GM18517 (cell line): ENCODE results near the gene FHL2.
A peak's percentile ranks its signal among the peaks of the same experiment; 100 is the strongest.
"Not testable (repeated sequence)": the region's sequence is repeated elsewhere in the genome, so short reads cannot be mapped to it uniquely, and the experiment has no call there.

Source experiments
- ATAC-seq: cut with Tn5 transposase; IDR thresholded peaks from one replicate; pipeline ENCODE4 v1.9.1; 2021; ENCODE audit warnings: mild to moderate bottlenecking, moderate library complexity; ENCODE audit not compliant: unreplicated experiment

FHL2 gene

GRCh38 chr2:105358593-105358992 lies 40.3 kb downstream of the FHL2 start:
- ATAC-seq: no peak

DNA sequence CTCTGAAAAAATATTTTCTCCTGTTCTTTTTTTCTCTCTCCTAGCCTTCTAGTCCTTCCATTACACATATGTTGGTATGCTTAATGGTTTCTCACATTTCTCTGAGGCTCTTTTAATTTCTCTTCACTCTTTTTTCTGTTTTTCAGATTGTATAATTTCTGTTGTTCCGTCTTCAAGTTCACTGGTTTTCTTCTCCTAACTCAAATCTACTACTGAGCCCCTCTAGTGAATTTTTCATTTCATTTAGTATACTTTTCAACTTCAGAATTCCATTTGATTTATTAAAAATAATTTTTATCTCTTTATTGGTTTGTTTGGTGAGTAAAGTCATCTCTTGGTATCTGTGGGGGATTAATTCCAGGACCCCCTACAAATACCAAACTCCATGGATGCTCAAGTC lies 41.7 kb downstream of the FHL2 start:
- ATAC-seq: no peak

GRCh38 chr2:105344704-105345345 lies 54.0 kb downstream of the FHL2 start:
- ATAC-seq: no peak

GRCh38 chr2:105339414-105339813 lies 59.4 kb downstream of the FHL2 start:
- no peak for ATAC-seq

- ATAC-seq: peak; percentile 21
Measured at GRCh38 chr2:105338020-105338385, 60.8 kb downstream of the FHL2 start.

DNA sequence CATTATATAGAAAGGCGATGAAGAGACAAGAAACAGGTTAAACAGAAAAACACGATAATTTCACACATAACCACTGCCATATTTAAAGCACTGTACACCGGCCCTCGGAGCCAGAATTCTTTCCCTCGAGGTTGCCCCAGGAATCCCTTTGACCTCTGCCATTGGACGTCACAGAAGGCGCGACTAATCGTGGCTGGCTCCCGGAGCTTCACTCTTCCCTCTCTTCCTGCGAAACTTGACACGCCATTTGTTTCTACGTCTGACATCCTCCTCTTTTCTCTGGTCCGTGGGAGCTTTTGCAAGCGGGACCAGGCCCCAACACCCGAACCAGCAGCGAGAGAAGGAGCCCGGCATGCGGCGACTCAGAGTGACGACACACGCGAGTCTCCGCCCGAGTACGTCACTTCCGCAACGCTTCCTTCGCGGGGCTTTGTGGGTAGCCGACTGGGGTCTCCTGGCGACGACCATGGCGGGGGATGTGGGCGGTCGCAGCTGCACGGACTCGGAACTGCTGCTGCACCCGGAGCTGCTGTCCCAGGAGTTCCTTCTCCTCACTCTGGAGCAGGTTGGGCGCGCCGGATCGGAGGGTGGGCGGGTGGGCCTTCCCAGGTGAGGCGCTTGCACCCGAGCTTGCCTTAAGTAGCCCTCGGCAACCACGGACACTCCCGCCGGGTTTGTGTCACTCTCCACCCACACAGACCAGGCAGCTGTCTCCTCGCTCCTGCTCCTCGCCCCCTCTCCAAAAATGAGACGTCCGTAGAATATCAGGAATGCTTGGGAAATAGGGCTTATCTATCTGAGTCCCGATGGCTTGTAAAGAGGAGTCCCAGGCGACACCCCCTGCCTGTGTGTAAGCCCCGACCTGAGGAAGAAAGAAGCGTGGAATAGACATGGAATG lies 61.5 kb downstream of the FHL2 start, which contains the start of gene C2orf49:
Gene C2orf49, plus strand, starts transcription at position 419 of the 898 bp plus-strand sequence. Its CDS starts 48 bp downstream, at position 467.
- peak; percentile 86 for ATAC-seq

- ATAC-seq: no peak
Measured at GRCh38 chr2:105336786-105337121, 62.1 kb downstream of the FHL2 start.

DNA sequence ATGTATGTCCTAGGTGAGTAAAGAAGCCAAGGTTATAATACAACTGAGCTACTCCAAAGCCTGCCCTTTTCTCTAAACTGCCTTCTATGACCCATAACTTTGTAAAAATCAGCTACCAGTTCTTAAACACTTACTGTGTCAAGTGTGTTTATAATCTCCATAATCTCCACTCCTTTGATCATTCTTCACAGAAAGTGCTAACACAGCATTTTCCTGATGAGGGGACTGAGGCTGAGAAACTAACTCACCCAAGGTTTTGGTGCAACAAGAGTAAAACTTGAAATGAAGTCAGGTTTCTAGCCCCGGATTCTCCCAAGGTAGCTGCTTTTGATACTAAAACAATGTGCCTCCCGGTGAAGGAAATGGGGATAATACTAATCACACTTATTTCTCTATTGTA lies 63.4 kb downstream of the FHL2 start:
- ATAC-seq: no peak

- no peak for ATAC-seq
Measured at GRCh38 chr2:105334211-105334610, 64.6 kb downstream of the FHL2 start.

- ATAC-seq: no peak
Measured at GRCh38 chr2:105330681-105331375, 68.0 kb downstream of the FHL2 start.

DNA sequence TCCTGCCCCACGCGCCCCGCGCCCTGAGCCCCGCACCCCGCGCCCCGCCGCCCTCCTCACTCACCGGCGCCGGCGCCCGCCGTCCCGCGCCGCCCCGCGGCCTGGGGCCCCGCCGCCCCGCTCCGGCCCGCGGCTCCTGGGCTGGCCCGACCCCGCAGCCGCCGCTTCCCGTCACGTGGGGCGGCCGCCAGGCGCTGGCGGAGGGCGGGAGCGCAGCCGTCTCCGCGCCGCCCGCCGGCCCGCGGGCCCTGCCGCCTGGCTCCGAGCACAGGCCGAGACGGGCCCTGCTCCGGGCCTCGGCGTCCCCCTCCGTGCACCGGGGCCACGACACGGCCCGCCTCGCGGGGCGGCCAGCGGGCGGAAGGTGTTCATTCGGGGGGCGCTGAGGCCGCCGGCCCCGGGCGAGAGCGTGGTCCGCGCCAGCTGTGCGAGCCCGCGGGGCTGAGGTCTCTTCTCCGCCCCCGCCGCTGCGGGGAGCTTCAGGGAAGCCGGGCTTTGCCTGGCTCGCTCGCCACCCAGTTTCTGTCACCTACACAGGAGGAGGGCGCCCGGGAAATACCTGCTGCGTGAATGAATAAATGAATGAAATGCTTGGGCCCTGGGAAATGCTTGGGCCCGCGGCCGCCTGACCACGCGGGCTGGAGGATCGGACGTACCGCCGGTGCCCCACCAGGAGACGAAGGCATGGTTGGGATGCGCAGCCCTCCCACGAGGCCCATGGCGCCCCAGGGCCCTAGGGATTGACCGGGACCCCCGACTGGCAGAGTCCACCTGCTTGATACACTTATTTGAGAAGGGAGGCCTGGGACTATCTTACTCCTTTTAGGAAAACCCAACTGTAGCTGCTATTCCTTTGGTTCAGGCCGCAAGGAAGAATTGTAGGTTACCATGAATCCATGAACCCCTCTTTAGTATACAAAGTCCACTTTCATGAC lies 69.0 kb downstream of the FHL2 start, which contains the start of gene TGFBRAP1:
Gene TGFBRAP1, minus strand, starts transcription at position 175 of the 935 bp plus-strand sequence. CDS start 21,434 bp downstream, outside the sequence.
- peak; percentile 48 for ATAC-seq

- ATAC-seq: no peak
Measured at GRCh38 chr2:105329197-105329554, 69.7 kb downstream of the FHL2 start.

DNA sequence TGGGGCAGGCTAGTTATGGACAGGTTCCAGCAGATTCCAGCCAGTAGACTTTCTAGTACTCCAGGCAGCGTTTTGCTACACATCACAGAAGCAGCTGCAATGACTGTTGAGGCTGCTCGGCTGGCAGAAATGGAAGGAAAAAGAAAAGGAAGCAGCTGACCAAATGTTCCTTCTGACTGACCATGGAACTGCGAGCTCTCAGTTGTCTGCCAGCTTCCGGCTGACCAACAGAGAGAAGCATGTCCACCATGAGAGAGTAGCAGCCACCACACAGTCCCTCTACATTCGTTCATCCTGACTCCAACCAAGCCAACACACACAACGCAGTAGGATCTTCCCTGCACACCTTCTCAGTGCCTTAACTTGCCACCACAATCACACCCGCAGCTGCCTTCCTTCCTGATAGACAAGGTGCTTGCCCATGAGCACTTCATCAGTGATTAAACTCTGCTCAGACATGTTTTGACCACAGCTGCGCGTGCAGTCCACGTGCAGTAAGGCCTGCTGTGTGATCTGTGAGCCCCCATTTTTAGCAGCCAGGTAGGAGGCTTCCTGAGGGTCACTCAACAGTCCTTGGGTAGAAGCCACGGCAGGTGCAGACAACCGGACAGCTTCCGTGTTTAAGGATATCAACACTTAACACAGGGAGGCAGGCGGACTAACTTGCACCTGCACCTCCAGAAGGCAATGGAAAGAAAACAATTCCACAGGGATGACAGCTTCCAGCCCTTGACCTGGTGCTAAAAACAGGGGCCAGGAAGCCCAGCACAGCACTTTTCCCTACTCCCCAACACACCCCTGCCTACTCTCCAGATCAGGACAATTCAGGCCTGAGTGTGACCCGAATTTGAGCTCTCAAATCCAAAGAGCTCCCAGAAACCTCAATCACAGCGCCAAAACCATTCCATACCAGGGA lies 70.3 kb downstream of the FHL2 start:
- no peak for ATAC-seq

- no peak for ATAC-seq
Measured at GRCh38 chr2:105327690-105328089, 71.2 kb downstream of the FHL2 start.

- ATAC-seq: not testable (repeated sequence)
Measured at GRCh38 chr2:105327271-105327670, 71.6 kb downstream of the FHL2 start.

DNA sequence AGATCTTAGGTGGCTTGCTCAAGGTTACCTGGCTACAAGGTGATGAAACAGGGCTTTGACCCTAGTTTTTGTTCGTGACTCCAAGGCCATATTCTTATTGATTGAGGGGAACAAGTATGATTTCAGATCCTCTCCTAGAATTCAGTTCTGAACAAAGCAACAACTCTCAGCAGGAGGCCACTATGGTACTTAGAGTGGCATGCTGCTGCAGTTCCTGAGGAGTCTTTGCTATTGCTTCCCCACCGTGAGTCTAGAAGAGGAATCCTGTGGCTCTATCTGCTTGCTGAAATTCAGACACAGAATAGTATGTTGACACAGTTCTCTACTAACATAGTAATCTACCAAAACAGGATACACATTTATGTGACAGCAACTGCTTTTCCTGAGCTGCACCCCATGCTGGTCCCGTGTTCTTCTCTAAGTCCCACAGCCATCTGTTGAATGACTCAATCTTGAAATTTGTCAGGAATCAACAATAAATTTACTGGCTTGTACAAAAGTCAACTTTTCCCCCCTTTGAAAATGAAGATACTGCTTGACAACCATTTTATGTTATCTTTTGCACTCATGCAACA lies 73.4 kb downstream of the FHL2 start:
- ATAC-seq: no peak

GRCh38 chr2:105324732-105325131 lies 74.1 kb downstream of the FHL2 start:
- no peak for ATAC-seq

DNA sequence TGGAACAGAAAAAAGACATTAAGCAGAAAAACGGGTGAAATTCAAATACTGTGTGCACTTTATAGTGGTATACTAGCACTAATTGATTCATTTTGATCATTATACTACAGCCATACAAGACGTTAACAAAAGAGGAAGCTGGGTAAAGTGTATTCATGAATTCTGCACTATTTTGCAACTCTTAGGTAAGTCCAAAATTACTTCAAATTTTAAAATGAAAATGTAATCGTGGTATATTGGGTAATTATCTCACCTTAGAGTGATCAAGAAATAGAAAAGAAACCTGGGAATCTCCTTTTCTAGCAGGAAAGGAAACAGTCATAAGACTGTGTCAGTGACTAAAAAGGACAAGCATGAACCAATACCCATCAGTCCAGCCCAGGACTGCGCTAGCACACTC lies 74.8 kb downstream of the FHL2 start:
- no peak for ATAC-seq

GRCh38 chr2:105323111-105323510 lies 75.7 kb downstream of the FHL2 start:
- no peak for ATAC-seq
